DND-41 (cell line): ENCODE measurements around the gene PERCC1.

Experiments
- CTCF ChIP-seq: IDR thresholded peaks from 2 replicates; pipeline ENCODE4 v1.5.1; 2012; ENCODE audit warnings: borderline replicate concordance, low read length, moderate library complexity, mild to moderate bottlenecking; ENCODE audit not compliant: poor library complexity, severe bottlenecking; ENCODE audit errors: extremely low read depth
- EZH2 ChIP-seq: IDR thresholded peaks from 3 replicates; pipeline ENCODE4 v1.6.1; 2012; ENCODE audit warnings: borderline replicate concordance, low read depth, mild to moderate bottlenecking, moderate library complexity, low read length, inconsistent platforms; ENCODE audit not compliant: severe bottlenecking

- TF ChIP-seq CTCF = no peak
- no peak for TF ChIP-seq EZH2
Observed at GRCh38 chr16:1457489-1458245, 26.8 kb downstream of the PERCC1 start.
